GM12878 (cell line): ENCODE results near the gene UNKL. TPM values are rescaled to one million over a fixed set of nuclear protein-coding genes. Genes with fewer than 3 reads are reported as not detected.

Source experiments
- ATAC-seq: fragments of 200-7000 bp; cut with Tn5 transposase; 3 replicates; pipeline ENCODE4 v1.9.1; 2020; ENCODE audit warnings: mild to moderate bottlenecking, moderate library complexity
- BruUV-seq: library from RNA; stranded (reverse); fragments of 400-500 nt; replicated peaks from 2 replicates; lab custom pipeline; 2021; lab: Mats Ljungman, UMichigan
- CTCF ChIA-PET: fragments of 300-600 bp; sonication (Branson Sonifier 250); formaldehyde crosslinking; extraction: SDS; loops from one replicate; lab custom pipeline; 2021; ENCODE audit warnings: inconsistent platforms; lab: Yijun Ruan, JAX
- POLR2A ChIA-PET: fragments of 350-600 bp; formaldehyde crosslinking; extraction: SDS; loops from one replicate; lab custom pipeline; 2021; ENCODE audit warnings: inconsistent platforms; lab: Charles Lee
- RAD21 ChIA-PET: fragments of 300-600 bp; sonication (Branson Sonifier 250); formaldehyde crosslinking; loops from one replicate; lab custom pipeline; 2023; ENCODE audit warnings: antibody characterized with exemption; ENCODE audit not compliant: unreplicated experiment; lab: Charles Lee
- SMC1A ChIA-PET: fragments of 300-600 bp; sonication (Branson Sonifier 250); formaldehyde crosslinking; loops from one replicate; lab custom pipeline; 2023; ENCODE audit not compliant: unreplicated experiment, uncharacterized antibody; lab: Charles Lee
- DNase-seq: peaks from one replicate; pipeline ENCODE4 v3.0.0-alpha.2; 2011; ENCODE audit warnings: low read depth, low spot score
- FAIRE-seq: peaks from 3 replicates; lab custom pipeline; 2011; peaks lifted over from hg19 to GRCh38; lab: Jason Lieb, UNC
- H2AFZ ChIP-seq: 2 replicates; pipeline ENCODE4 v1.6.0; 2011; ENCODE audit warnings: low read depth, low read length, control low read depth; ENCODE audit not compliant: control insufficient read depth
- H3K27ac ChIP-seq: 2 replicates; pipeline ENCODE4 v1.5.1; 2011; ENCODE audit warnings: control low read depth; ENCODE audit not compliant: control insufficient read depth, insufficient read depth
- H3K27me3 ChIP-seq, 2 experiments: replicated peaks in 1 of 2; 2 replicates each; pipeline versions ENCODE4 v1.6.0 to v1.6.1; 2011; ENCODE audit warnings: low read length in 1 of 2; ENCODE audit not compliant: control insufficient read depth in 2 of 2, insufficient read depth in 2 of 2
- H3K36me3 ChIP-seq, 2 experiments: 2 replicates each; pipeline ENCODE4 v1.5.1; 2011; ENCODE audit warnings: low read length in 1 of 2; ENCODE audit not compliant: control insufficient read depth in 2 of 2, insufficient read depth in 2 of 2
- H3K4me1 ChIP-seq: 2 replicates; pipeline ENCODE4 v1.6.1; 2011; ENCODE audit warnings: mild to moderate bottlenecking, low read length, moderate library complexity, mixed read lengths; ENCODE audit not compliant: control insufficient read depth, insufficient read depth
- H3K4me2 ChIP-seq: 2 replicates; pipeline ENCODE4 v1.6.0; 2011; ENCODE audit warnings: control low read depth; ENCODE audit not compliant: control insufficient read depth, insufficient read depth
- H3K4me3 ChIP-seq: fragments of 200-600 bp; sonication (generic); 2 replicates; pipeline ENCODE4 v1.5.1; 2016
- H3K79me2 ChIP-seq: 2 replicates; pipeline ENCODE4 v1.6.0; 2011; ENCODE audit warnings: low read length; ENCODE audit not compliant: control insufficient read depth, insufficient read depth
- H3K9ac ChIP-seq: 2 replicates; pipeline ENCODE4 v1.8.0; 2011; ENCODE audit warnings: low read length, control low read depth, mixed read lengths; ENCODE audit not compliant: control insufficient read depth, insufficient read depth
- H3K9me3 ChIP-seq: replicated peaks from 3 replicates; pipeline ENCODE4 v1.5.1; 2011; ENCODE audit warnings: mild to moderate bottlenecking, low read length; ENCODE audit not compliant: control insufficient read depth, insufficient read depth
- H4K20me1 ChIP-seq: 2 replicates; pipeline ENCODE4 v1.6.0; 2011; ENCODE audit not compliant: control insufficient read depth, insufficient read depth
- BHLHE40 ChIP-seq, 2 experiments: fragments of 450-650 bp in 1 of 2; IDR thresholded peaks; 2 replicates each; pipeline ENCODE4 v1.6.1; 2011 to 2017; ENCODE audit warnings: low read depth in 2 of 2, borderline replicate concordance in 1 of 2, improper control_type of control experiment in 1 of 2, low read length in 1 of 2, mild to moderate bottlenecking in 1 of 2
- BMI1 ChIP-seq: fragments of 450-650 bp; IDR thresholded peaks from 2 replicates; pipeline ENCODE4 v1.6.1; 2016; ENCODE audit warnings: mild to moderate bottlenecking, moderate library complexity, borderline replicate concordance
- CREM ChIP-seq: IDR thresholded peaks from 2 replicates; pipeline ENCODE4 v1.6.1; 2014; ENCODE audit warnings: antibody characterized with exemption, low read depth
- DPF2 ChIP-seq: fragments of 450-650 bp; IDR thresholded peaks from 2 replicates; pipeline ENCODE4 v1.6.1; 2017; ENCODE audit warnings: mild to moderate bottlenecking
- EP300 ChIP-seq, 2 experiments: fragments of 150-350 bp in 1 of 2; IDR thresholded peaks; 2 replicates each; pipeline ENCODE4 v1.6.1; 2011 to 2012; ENCODE audit warnings: low read depth in 2 of 2, low read length in 2 of 2, borderline replicate concordance in 1 of 2, improper control_type of control experiment in 1 of 2, inconsistent platforms in 1 of 2; ENCODE audit not compliant: control insufficient read depth in 1 of 2
- FOXK2 ChIP-seq: fragments of 450-650 bp; IDR thresholded peaks from 2 replicates; pipeline ENCODE4 v1.6.1; 2017; ENCODE audit warnings: mild to moderate bottlenecking, moderate library complexity
- IKZF2 ChIP-seq, 2 experiments: fragments of 450-650 bp; IDR thresholded peaks; 2 replicates each; pipeline ENCODE4 v1.6.1; 2017; ENCODE audit warnings: mild to moderate bottlenecking in 2 of 2, moderate library complexity in 2 of 2
- MEF2A ChIP-seq: IDR thresholded peaks from 2 replicates; pipeline ENCODE4 v1.6.1; 2011; ENCODE audit warnings: low read depth, mild to moderate bottlenecking, low read length, moderate library complexity; ENCODE audit not compliant: insufficient read depth
- MEF2B ChIP-seq: fragments of 450-650 bp; IDR thresholded peaks from 2 replicates; pipeline ENCODE4 v1.6.1; 2018; ENCODE audit warnings: mild to moderate bottlenecking, moderate library complexity; ENCODE audit not compliant: partially characterized antibody, poor library complexity, severe bottlenecking
- MTA2 ChIP-seq: fragments of 450-650 bp; IDR thresholded peaks from 2 replicates; pipeline ENCODE4 v1.6.1; 2016; ENCODE audit warnings: low read depth, mild to moderate bottlenecking, moderate library complexity
- NFXL1 ChIP-seq: fragments of 450-650 bp; IDR thresholded peaks from 2 replicates; pipeline ENCODE4 v1.6.1; 2017; ENCODE audit warnings: antibody characterized with exemption, mild to moderate bottlenecking, borderline replicate concordance
- POLR2AphosphoS5 ChIP-seq: IDR thresholded peaks from 2 replicates; pipeline ENCODE4 v1.6.1; 2011; ENCODE audit warnings: mild to moderate bottlenecking, low read length, inconsistent platforms
- SPI1 ChIP-seq: IDR thresholded peaks from 2 replicates; pipeline ENCODE4 v1.6.1; 2011; ENCODE audit warnings: low read depth, mild to moderate bottlenecking, low read length, moderate library complexity, borderline replicate concordance; ENCODE audit not compliant: insufficient read depth
- SUZ12 ChIP-seq: fragments of 200-600 bp; sonication (generic); IDR thresholded peaks from one replicate; pipeline ENCODE4 v1.6.1; 2018; ENCODE audit warnings: antibody characterized with exemption, mild to moderate bottlenecking; ENCODE audit not compliant: unreplicated experiment
- ZNF24 ChIP-seq: fragments of 450-650 bp; IDR thresholded peaks from 2 replicates; pipeline ENCODE4 v1.6.1; 2017; ENCODE audit warnings: antibody characterized with exemption, mild to moderate bottlenecking
- WGBS: methylation state at CpG from one replicate; pipeline ENCODE4 v1.1.6; 2016; ENCODE audit warnings: low lambda C conversion rate; ENCODE audit not compliant: insufficient replicate concordance, insufficient coverage; ENCODE audit errors: missing lambda C conversion rate; 5-methylcytosine and 5-hydroxymethylcytosine counted together
- in situ Hi-C: fragments of 300-500 bp; cut with MboI; formaldehyde crosslinking; loops from 9 replicates; pipeline ENCODE4 v1.14.3; 2018; ENCODE audit warnings: mixed read lengths
- intact Hi-C: fragments of 100-400 bp; cut with micrococcal nuclease; formaldehyde crosslinking; loops from one replicate; pipeline ENCODE4 v1.14.2; 2022; ENCODE audit not compliant: unreplicated experiment
- polyA plus RNA-seq, 11 experiments: library from polyadenylated mRNA; depleted of rRNA in 4 of 11; unstranded in 6 of 11; stranded (reverse) in 5 of 11; fragments of >200 nt; fragmentation: Nextera tagmentation in 4 of 11; fragmentation: Illumina TruSeq in 1 of 11; extraction: Ambion mirVana in 4 of 11; extraction: Trizol in 1 of 11; gene quantifications; 1 replicate in 1 of 11; 2 replicates in 10 of 11; pipeline versions ENCODE4 v1.2.1 to v1.2.3, GENCODE V29; 2011 to 2016; ENCODE audit warnings: inconsistent platforms in 2 of 11, missing spikeins in 2 of 11, low read depth in 1 of 11
- total RNA-seq, 4 experiments: library from RNA; depleted of rRNA in 3 of 4; stranded (reverse); fragments of >200 nt in 3 of 4; fragmentation: Illumina TruSeq in 1 of 4; extraction: Trizol in 1 of 4; gene quantifications; 2 replicates each; pipeline versions ENCODE4 v1.2.1 to v1.2.3, GENCODE V29; 2013 to 2021
- TF ChIP-seq, protein P1 (sequence below): IDR thresholded peaks from 2 replicates; pipeline ENCODE4 v1.6.1; 2012; ENCODE audit warnings: low read depth, low read length, improper control_type of control experiment
- TF ChIP-seq, protein P2 (sequence below): fragments of 450-650 bp; IDR thresholded peaks from 2 replicates; pipeline ENCODE4 v1.6.1; 2016; ENCODE audit warnings: mild to moderate bottlenecking

The UNKL gene
- total and polyA plus RNA-seq, 10 of the 15 experiments (the other 5 are each of a cell fraction or from before 2014, with no cell fraction given) = 0.40 to 21.6 (median 9.1) TPM

DNA sequence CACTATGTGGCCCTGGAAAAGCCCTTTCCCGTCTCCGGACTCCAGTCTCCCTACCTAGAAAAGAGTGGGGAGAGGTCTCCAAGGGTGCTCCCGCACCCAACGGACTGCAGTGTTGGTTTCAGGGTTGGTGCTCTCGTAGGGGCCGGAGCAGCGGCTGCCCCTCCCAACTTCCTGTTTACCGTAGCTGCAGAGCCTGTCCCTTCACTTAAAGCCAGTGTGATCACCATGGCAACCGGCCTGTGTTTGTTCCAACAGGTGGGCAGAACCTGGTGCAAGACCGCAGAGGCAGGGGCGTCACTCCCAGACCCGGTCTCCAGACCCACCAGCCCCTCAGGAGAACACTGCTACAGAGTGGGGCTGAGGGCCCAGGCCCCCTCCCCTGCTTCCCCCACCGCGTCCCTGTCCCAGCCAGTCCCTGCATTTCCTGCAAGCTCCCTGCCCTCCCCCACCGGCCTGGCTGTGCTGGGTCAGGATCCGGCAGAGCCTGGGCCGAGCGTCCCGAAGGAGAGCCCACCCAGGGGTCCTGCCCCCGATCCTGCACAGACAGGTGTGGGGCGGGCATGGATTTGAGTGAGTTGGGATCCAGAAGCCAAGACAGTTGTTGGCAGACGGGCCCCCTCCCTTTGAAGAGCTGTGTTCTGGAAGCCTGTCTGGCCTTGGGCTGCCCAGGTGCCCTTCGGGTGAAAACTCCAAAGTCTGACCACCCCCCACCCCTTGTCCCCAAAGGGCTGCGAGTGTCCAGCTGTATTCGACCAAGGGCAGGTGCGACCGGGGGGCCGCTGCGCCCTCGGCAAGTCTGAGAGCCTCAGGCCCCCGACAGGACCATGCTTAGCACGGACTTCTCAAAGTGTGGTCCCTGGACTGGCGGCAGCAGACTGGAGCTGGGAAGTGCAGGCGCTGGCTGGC lies 82.5 kb downstream of the UNKL start:
- H3K79me2 ChIP-seq = no peaks in the 10 kb centered on the region
- ATAC-seq = peak; percentile 87
- in situ Hi-C loops = no loop called here
- H3K27ac ChIP-seq = no peak overlapping the region
- peaks cover 9% of the 10 kb centered on the region; the same call in 1 of the 2 replicates for H3K4me1 ChIP-seq
- no peaks in the 10 kb centered on the region for H4K20me1 ChIP-seq
- CTCF ChIA-PET = no interaction called here
- H3K4me3 ChIP-seq = 0 out of 2 replicates have a peak overlapping the region, but pooled peaks have one; percentile 22
- FAIRE-seq = no peak
- SMC1A ChIA-PET = interaction anchor here (0.6 kb wide), 1 partner anchor 269 kb away, joined by 3 read pairs; no protein-coding TSS in a partner anchor
- no peak overlapping the region for H3K9ac ChIP-seq
- H3K9me3 ChIP-seq = peaks cover 2% of the 10 kb centered on the region; the same call in 2 of the 3 replicates
- intact Hi-C loops = no loop called here
- peak; percentile 39 for DNase-seq
- POLR2A ChIA-PET = interaction anchor here (0.5 kb wide), 1 partner anchor 37 kb away, joined by 6 read pairs; no protein-coding TSS in a partner anchor
- H3K27me3 ChIP-seq = peaks cover 5 to 14% of the 10 kb centered on the region in 2 experiments; a peak in 3 of 4 replicates
- no peak overlapping the region for H2AFZ ChIP-seq
- H3K4me2 ChIP-seq = peak overlapping the region; percentile 40
- RAD21 ChIA-PET = no interaction called here
- H3K36me3 ChIP-seq = no peaks in the 10 kb centered on the region
- no TSS peak for BruUV-seq
- 3% methylated on average over 33 of the region's 34 CpGs for WGBS
- peak in 1 of 2 experiments; percentile 20; a peak in 1 of 4 replicates for TF ChIP-seq BHLHE40 (IDR thresholded peaks at IDR 0.05; ENCODE audit: borderline replicate concordance in 1 of 2, low read depth in 2 of 2, low read length in 1 of 2)
- peak; percentile 78 for TF ChIP-seq FOXK2
- peak; percentile 42; the same call in 1 of the 2 replicates for TF ChIP-seq MTA2
- 0 out of 2 replicates have a peak, but pooled peaks have one; percentile 5 for TF ChIP-seq NFXL1
- TF ChIP-seq ZNF24 = no peak
- TF ChIP-seq, protein P1, sequence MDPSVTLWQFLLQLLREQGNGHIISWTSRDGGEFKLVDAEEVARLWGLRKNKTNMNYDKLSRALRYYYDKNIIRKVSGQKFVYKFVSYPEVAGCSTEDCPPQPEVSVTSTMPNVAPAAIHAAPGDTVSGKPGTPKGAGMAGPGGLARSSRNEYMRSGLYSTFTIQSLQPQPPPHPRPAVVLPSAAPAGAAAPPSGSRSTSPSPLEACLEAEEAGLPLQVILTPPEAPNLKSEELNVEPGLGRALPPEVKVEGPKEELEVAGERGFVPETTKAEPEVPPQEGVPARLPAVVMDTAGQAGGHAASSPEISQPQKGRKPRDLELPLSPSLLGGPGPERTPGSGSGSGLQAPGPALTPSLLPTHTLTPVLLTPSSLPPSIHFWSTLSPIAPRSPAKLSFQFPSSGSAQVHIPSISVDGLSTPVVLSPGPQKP = 0 out of 2 replicates have a peak, but pooled peaks have one; percentile 33
- TF ChIP-seq SUZ12 = peak; percentile 10
- peak; percentile 52; the same call in 1 of the 2 replicates for TF ChIP-seq POLR2AphosphoS5
- TF ChIP-seq CREM = no peak
- peak; percentile 13; the same call in 1 of the 2 replicates for TF ChIP-seq SPI1
- peak; percentile 54 for TF ChIP-seq MEF2B
- TF ChIP-seq EP300 (IDR thresholded peaks at IDR 0.05; ENCODE audit: borderline replicate concordance in 1 of 2, control insufficient read depth in 1 of 2, low read depth in 2 of 2, low read length in 2 of 2) = 0 out of 4 replicates have a peak, but pooled peaks of 1 of the 2 experiments have one; percentile 9
- TF ChIP-seq, protein P2, sequence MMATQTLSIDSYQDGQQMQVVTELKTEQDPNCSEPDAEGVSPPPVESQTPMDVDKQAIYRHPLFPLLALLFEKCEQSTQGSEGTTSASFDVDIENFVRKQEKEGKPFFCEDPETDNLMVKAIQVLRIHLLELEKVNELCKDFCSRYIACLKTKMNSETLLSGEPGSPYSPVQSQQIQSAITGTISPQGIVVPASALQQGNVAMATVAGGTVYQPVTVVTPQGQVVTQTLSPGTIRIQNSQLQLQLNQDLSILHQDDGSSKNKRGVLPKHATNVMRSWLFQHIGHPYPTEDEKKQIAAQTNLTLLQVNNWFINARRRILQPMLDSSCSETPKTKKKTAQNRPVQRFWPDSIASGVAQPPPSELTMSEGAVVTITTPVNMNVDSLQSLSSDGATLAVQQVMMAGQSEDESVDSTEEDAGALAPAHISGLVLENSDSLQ = peak; percentile 80
- peak; percentile 69 for TF ChIP-seq DPF2
- peak in 1 of 2 experiments; percentile 14; a peak in 1 of 4 replicates for TF ChIP-seq IKZF2 (IDR thresholded peaks at IDR 0.05)
- no peak for TF ChIP-seq MEF2A
- peak; percentile 98 for TF ChIP-seq BMI1
